ENCODE data around the gene ITGBL1.

Gene ITGBL1

GRCh38 chr13:101429733-101430132 lies 22.7 kb upstream of the ITGBL1 start:
- TF ChIP-seq CTCF (conservative IDR thresholded peaks at IDR 0.05): no peak
- H3K27ac ChIP-seq: no peak overlapping the region

DNA sequence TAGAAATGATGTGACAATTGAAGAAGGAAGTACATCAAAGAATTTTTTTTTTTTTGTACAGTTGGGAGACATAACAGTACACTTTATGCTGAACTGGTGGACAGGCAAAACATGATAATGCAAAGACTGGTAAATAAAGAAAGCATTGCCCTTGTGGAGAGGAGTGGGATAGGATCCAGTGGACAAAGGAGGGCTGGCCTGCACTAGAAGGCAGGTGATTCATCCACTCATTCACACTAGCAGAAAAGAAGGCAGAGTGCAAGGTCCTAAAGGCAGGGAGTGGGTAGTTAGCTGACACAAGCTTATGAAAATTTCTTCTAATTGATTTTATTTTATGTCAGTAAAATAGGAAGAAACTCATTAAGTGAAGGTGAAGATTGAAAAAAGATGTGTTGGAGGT lies 18.6 kb upstream of the ITGBL1 start:
- TF ChIP-seq CTCF (conservative IDR thresholded peaks at IDR 0.05): no peak

GRCh38 chr13:101434486-101434885 lies 18.0 kb upstream of the ITGBL1 start:
- no peak overlapping the region for H3K27ac ChIP-seq
- TF ChIP-seq CTCF (conservative IDR thresholded peaks at IDR 0.05): no peak

More for the DNA sequence above, 18.6 kb upstream of the ITGBL1 start:
- no peak overlapping the region for H3K27ac ChIP-seq

GRCh38 chr13:101447852-101448251 lies 4.6 kb upstream of the ITGBL1 start:
- no peak overlapping the region for H3K27ac ChIP-seq
- no peak for TF ChIP-seq CTCF (conservative IDR thresholded peaks at IDR 0.05)

DNA sequence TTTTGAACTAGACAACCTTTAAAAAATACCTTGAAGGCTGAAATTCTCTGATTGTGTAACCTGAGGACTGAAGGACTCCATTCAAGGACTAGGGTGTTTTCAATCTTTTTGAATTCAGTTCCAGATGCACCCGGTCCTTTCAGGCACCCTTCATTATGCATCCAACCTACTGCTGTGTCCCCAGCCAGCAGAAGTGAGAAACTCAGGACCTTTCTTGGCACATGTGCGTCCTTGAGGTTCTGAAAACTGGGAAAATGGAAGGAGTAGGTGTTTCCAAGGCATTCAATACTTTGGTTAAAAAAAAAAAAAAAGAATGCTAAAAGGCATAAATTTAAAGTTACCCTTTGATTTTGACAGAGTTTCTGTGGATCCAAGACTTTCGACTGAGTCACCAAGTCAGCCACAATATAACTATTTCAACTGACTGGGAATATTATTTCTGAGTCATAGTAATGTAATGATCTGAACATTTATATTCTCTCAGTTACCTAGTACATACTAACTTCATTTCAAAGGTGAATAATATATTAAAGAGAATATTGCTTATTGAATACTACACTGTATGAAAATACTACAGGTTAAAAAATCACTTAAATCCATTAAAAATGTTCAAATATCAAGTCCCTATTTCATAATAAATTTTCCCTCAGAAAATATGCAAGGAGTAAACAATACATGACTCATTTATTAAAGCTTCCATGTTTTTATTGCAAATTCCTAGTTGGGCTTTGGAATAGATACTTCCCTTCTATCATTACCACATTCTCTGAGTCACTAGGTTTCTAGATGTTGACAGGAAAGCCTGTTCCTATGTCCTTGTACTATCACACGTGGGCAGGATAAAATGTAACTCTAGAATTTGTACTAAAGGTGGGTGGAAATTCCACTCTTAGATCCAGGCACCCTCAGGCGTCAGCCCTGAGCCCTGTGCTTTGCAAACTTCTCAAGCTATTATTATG lies 2.4 kb upstream of the ITGBL1 start:
- no peak overlapping the region for H3K27ac ChIP-seq
- no peak for TF ChIP-seq CTCF (conservative IDR thresholded peaks at IDR 0.05)

DNA sequence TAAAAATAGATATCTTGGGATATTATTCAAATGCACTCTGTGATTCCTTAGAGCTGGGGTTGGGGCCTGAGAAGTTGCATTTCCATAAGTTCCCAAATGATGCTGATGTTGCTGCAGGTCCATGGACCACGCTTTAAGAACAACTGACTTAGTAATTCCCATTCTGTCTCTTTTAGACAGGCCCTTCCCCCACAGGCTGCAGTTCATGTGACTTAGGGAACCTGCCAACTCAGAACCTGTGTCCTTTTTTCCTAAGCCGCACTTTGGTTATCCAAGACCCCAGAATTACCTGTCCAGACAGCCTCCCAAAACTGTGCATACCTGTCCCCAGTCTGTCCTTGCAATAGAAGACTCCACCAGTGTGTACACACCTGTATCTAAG lies 1.7 kb upstream of the ITGBL1 start:
- H3K27ac ChIP-seq: no peak overlapping the region
- TF ChIP-seq CTCF (conservative IDR thresholded peaks at IDR 0.05): no peak

GRCh38 chr13:101451641-101452040 lies 834 bp upstream of the ITGBL1 start:
- no peak overlapping the region for H3K27ac ChIP-seq
- no peak for TF ChIP-seq CTCF (conservative IDR thresholded peaks at IDR 0.05)
